ENCODE results near the gene ORAI1. TPM values are rescaled to one million over a fixed set of nuclear protein-coding genes. Genes with fewer than 3 reads are reported as not detected.
"Not testable (repeated sequence)": the region's sequence is repeated elsewhere in the genome, so short reads cannot be mapped to it uniquely, and the experiment has no call there.

Gene ORAI1
- total and polyA plus RNA-seq, 4 donors: 15.2 to 33.7 (median 24.8) TPM

GRCh38 chr12:121656122-121656521 lies 29.8 kb downstream of the ORAI1 start:
- no peak overlapping the region for H3K4me3 ChIP-seq
- H3K27ac ChIP-seq (ENCODE audit: low read depth in 1 of 2, low read length in 1 of 2): no peak overlapping the region
- DNase-seq (no peak), ATAC-seq (ENCODE audit: insufficient read depth, low FRiP score) (no peak)
- H3K9me3 ChIP-seq (ENCODE audit: control insufficient read depth in 4 of 4, insufficient read depth in 3 of 4, low read length in 3 of 4): no peaks in the 10 kb centered on the region
- no peak for TF ChIP-seq CTCF (IDR thresholded peaks at IDR 0.05; ENCODE audit: control extremely low read depth, extremely low read depth)
- H3K27me3 ChIP-seq (ENCODE audit: control insufficient read depth in 3 of 3, insufficient read depth in 3 of 3, low read length in 2 of 3): no peaks in the 10 kb centered on the region
- no peak overlapping the region for H3K9ac ChIP-seq (ENCODE audit: insufficient read depth in 1 of 2, low read length in 2 of 2)
- H3K36me3 ChIP-seq (ENCODE audit: control insufficient read depth in 4 of 4, insufficient read depth in 4 of 4, low read length in 4 of 4): no peaks in the 10 kb centered on the region
- peaks cover 0 to 8% (median 0%) of the 10 kb centered on the region in 5 donors for H3K4me1 ChIP-seq (ENCODE audit: control insufficient read depth in 5 of 5, insufficient read depth in 5 of 5, low read length in 5 of 5)
- WGBS, 2 donors: 98 to 99% methylated on average over 2 of the region's 2 CpGs

DNA sequence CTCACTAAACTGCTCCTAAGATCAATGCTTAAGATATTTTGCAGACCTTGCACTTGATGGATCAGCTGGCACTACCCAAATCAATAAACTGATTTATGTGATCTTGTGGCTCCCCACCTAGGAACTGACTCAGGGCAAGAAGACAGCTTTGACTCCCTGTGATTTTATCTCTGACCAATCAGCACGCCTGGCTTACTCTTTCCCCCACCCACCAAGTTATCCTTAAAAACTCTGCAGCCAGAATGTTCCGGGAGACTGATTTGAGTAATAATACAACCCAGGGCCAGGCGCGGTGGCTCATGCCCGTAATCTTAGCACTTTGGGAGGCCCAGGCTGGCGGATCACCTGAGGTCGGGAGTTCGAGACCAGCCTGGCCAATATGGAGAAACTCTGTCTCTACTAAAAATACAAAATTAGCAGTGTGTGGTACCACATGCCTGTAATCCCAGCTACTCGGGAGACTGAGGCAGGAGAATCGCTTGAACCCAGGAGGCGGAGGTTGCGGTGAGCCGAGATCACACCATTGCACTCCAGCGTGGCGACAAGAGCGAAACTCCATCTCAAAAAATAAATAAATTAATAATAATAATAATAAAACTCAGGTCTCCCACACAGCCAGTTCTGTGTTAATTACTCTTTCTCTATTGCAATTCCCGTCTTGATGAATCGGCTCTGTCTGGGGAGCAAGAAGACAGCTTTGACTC lies 31.1 kb downstream of the ORAI1 start:
- no peaks in the 10 kb centered on the region for H3K27me3 ChIP-seq (ENCODE audit: control insufficient read depth in 3 of 3, insufficient read depth in 3 of 3, low read length in 2 of 3)
- H3K27ac ChIP-seq (ENCODE audit: low read depth in 1 of 2, low read length in 1 of 2): no peak overlapping the region
- H3K4me3 ChIP-seq: no peak overlapping the region
- no peak for TF ChIP-seq CTCF (IDR thresholded peaks at IDR 0.05; ENCODE audit: control extremely low read depth, extremely low read depth)
- no peaks in the 10 kb centered on the region for H3K36me3 ChIP-seq (ENCODE audit: control insufficient read depth in 4 of 4, insufficient read depth in 4 of 4, low read length in 4 of 4)
- no peak overlapping the region for H3K9ac ChIP-seq (ENCODE audit: insufficient read depth in 1 of 2, low read length in 2 of 2)
- no peak for ATAC-seq (ENCODE audit: insufficient read depth, low FRiP score)
- DNase-seq: no peak
- 94 to 95% methylated on average over 18 of the region's 18 CpGs for WGBS, 2 donors
- peaks cover 0 to 8% (median 0%) of the 10 kb centered on the region in 5 donors for H3K4me1 ChIP-seq (ENCODE audit: control insufficient read depth in 5 of 5, insufficient read depth in 5 of 5, low read length in 5 of 5)
- no peaks in the 10 kb centered on the region for H3K9me3 ChIP-seq (ENCODE audit: control insufficient read depth in 4 of 4, insufficient read depth in 3 of 4, low read length in 3 of 4)

- 82 to 87% methylated on average over 11 of the region's 11 CpGs for WGBS, 2 donors
- not testable (repeated sequence) for H3K27ac ChIP-seq (ENCODE audit: low read depth in 1 of 2, low read length in 1 of 2); H3K9me3 ChIP-seq (ENCODE audit: control insufficient read depth in 4 of 4, insufficient read depth in 3 of 4, low read length in 3 of 4); DNase-seq; H3K4me3 ChIP-seq; ATAC-seq (ENCODE audit: insufficient read depth, low FRiP score); H3K36me3 ChIP-seq (ENCODE audit: control insufficient read depth in 4 of 4, insufficient read depth in 4 of 4, low read length in 4 of 4); H3K27me3 ChIP-seq (ENCODE audit: control insufficient read depth in 3 of 3, insufficient read depth in 3 of 3, low read length in 2 of 3); H3K9ac ChIP-seq (ENCODE audit: insufficient read depth in 1 of 2, low read length in 2 of 2); H3K4me1 ChIP-seq (ENCODE audit: control insufficient read depth in 5 of 5, insufficient read depth in 5 of 5, low read length in 5 of 5)
Measured at GRCh38 chr12:121661353-121662105, 35.2 kb downstream of the ORAI1 start.

- no peaks in the 10 kb centered on the region for H3K36me3 ChIP-seq (ENCODE audit: control insufficient read depth in 4 of 4, insufficient read depth in 4 of 4, low read length in 4 of 4)
- no peak for DNase-seq
- no peaks in the 10 kb centered on the region for H3K27me3 ChIP-seq (ENCODE audit: control insufficient read depth in 3 of 3, insufficient read depth in 3 of 3, low read length in 2 of 3)
- no peak for TF ChIP-seq CTCF (IDR thresholded peaks at IDR 0.05; ENCODE audit: control extremely low read depth, extremely low read depth)
- ATAC-seq (ENCODE audit: insufficient read depth, low FRiP score): no peak
- no peak overlapping the region for H3K9ac ChIP-seq (ENCODE audit: insufficient read depth in 1 of 2, low read length in 2 of 2)
- no peaks in the 10 kb centered on the region for H3K9me3 ChIP-seq (ENCODE audit: control insufficient read depth in 4 of 4, insufficient read depth in 3 of 4, low read length in 3 of 4)
- 32 to 65% methylated on average over 3 of the region's 3 CpGs for WGBS, 2 donors
- H3K4me3 ChIP-seq: no peak overlapping the region
- H3K4me1 ChIP-seq (ENCODE audit: control insufficient read depth in 5 of 5, insufficient read depth in 5 of 5, low read length in 5 of 5): peaks cover 0 to 7% (median 0%) of the 10 kb centered on the region in 5 donors
- no peak overlapping the region for H3K27ac ChIP-seq (ENCODE audit: low read depth in 1 of 2, low read length in 1 of 2)
Measured at GRCh38 chr12:121663610-121663929, 37.2 kb downstream of the ORAI1 start.

DNA sequence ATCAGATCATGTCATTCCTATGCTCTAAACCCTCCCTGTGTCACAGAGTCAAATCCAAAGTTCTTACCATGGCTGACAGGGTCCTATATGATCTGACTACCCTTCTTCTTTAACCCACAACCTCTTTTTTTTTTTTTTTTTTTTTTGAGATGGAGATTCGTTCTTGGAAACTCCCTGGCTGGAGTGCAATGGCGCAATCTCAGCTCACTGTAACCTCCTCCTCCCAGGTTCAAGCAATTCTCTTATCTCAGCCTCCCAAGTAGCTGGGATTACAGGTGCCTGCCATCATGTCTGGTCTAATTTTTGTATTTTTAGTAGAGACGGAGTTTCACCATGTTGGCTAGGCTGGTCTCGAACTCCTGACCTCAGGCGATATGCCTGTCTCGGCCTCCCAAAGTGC lies 40.5 kb downstream of the ORAI1 start:
- not testable (repeated sequence) for H3K4me3 ChIP-seq; H3K36me3 ChIP-seq (ENCODE audit: control insufficient read depth in 4 of 4, insufficient read depth in 4 of 4, low read length in 4 of 4); H3K27ac ChIP-seq (ENCODE audit: low read depth in 1 of 2, low read length in 1 of 2); H3K9me3 ChIP-seq (ENCODE audit: control insufficient read depth in 4 of 4, insufficient read depth in 3 of 4, low read length in 3 of 4); DNase-seq; H3K27me3 ChIP-seq (ENCODE audit: control insufficient read depth in 3 of 3, insufficient read depth in 3 of 3, low read length in 2 of 3); ATAC-seq (ENCODE audit: insufficient read depth, low FRiP score); H3K4me1 ChIP-seq (ENCODE audit: control insufficient read depth in 5 of 5, insufficient read depth in 5 of 5, low read length in 5 of 5); H3K9ac ChIP-seq (ENCODE audit: insufficient read depth in 1 of 2, low read length in 2 of 2)
- WGBS, 2 donors: 79 to 85% methylated on average over 6 of the region's 6 CpGs

Measured in lung (tissue), 12 donors.